GM12891 (cell line): ENCODE measurements around the gene DYNC1I1.

Source experiments
- POLR2A ChIP-seq: IDR thresholded peaks from 2 replicates; pipeline ENCODE4 v1.6.1; 2011; ENCODE audit warnings: low read depth, low read length, control low read depth
- POLR2AphosphoS5 ChIP-seq: IDR thresholded peaks from 2 replicates; pipeline ENCODE4 v1.6.1; 2011; ENCODE audit warnings: low read depth, low read length, control low read depth
- POU2F2 ChIP-seq: IDR thresholded peaks from 2 replicates; pipeline ENCODE4 v1.6.1; 2011; ENCODE audit warnings: low read depth, mild to moderate bottlenecking, control low read depth, low read length, moderate library complexity
- SPI1 ChIP-seq: IDR thresholded peaks from 2 replicates; pipeline ENCODE4 v1.6.1; 2011; ENCODE audit warnings: low read depth, low read length, control low read depth
- TAF1 ChIP-seq: IDR thresholded peaks from 2 replicates; pipeline ENCODE4 v1.6.1; 2011; ENCODE audit warnings: low read depth, low read length, control low read depth

DNA sequence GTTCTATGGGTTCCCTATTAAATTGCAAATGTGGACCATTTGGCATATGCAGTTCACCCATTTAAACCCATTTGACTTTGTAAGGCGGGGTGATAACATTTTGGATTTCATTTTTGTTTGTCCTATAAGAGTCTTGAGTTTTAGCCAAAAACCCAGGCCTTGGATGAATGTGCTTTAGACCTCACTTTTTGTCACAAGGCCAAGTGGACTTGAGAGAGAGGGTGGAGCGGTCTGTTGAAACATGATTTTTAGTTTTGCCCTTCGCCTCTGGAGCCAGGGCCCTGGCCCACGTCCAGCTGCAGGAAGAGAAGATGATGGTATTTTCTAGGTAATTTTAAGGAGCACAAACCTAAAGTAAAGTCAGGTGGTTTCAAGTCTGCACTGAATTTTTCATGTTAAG, 289.5 kb downstream of the DYNC1I1 start:
- TF ChIP-seq POLR2AphosphoS5 = no peak
- TF ChIP-seq POLR2A = no peak
- no peak for TF ChIP-seq TAF1
- no peak for TF ChIP-seq SPI1
- TF ChIP-seq POU2F2 = no peak
